ENCODE measurements around the gene EXD2. TPM values are rescaled to one million over a fixed set of nuclear protein-coding genes. Genes with fewer than 3 reads are reported as not detected.
"Not testable (repeated sequence)": the region's sequence is repeated elsewhere in the genome, so short reads cannot be mapped to it uniquely, and the experiment has no call there.

Gene EXD2
- total and polyA plus RNA-seq, 11 donors, result 7.2 to 20.9 (median 16.1) TPM

GRCh38 chr14:69208666-69209065, 17.4 kb downstream of the EXD2 start:
- H3K4me3 ChIP-seq, result no peak overlapping the region
- ATAC-seq (no peak), DNase-seq (no peak)
- WGBS, 4 donors, result 93 to 96% (median 95%) methylated on average over 5 of the region's 5 CpGs
- no peaks in the 10 kb centered on the region for H3K9me3 ChIP-seq
- intact Hi-C loops (cut with DNase I), result no loop called here
- no peaks in the 10 kb centered on the region for H3K27me3 ChIP-seq
- TF ChIP-seq CTCF (IDR thresholded peaks at IDR 0.05) (no peak), POLR2A (IDR thresholded peaks at IDR 0.05) (no peak)
- peaks cover 0 to 3% (median 0%) of the 10 kb centered on the region in 12 donors for H3K4me1 ChIP-seq
- H3K36me3 ChIP-seq, result peaks cover 0 to 59% (median 26%) of the 10 kb centered on the region in 9 donors
- H3K27ac ChIP-seq, result no peak overlapping the region

- no peak for ATAC-seq
- intact Hi-C loops (cut with DNase I), result no loop called here
- 57 to 72% (median 67%) methylated on average over 2 of the region's 2 CpGs for WGBS, 4 donors
- no peak for DNase-seq
- Histone ChIP-seq H3K9me3 (no peaks in the 10 kb centered on the region), H3K27ac (no peak overlapping the region), H3K4me1 (no peaks in the 10 kb centered on the region), H3K27me3 (no peaks in the 10 kb centered on the region), H3K36me3 (peaks cover 0 to 64% (median 26%) of the 10 kb centered on the region in 9 donors), H3K4me3 (no peak overlapping the region)
- TF ChIP-seq CTCF (IDR thresholded peaks at IDR 0.05), result no peak
- TF ChIP-seq POLR2A (IDR thresholded peaks at IDR 0.05), result no peak
Measured at GRCh38 chr14:69214393-69214792, 23.1 kb downstream of the EXD2 start.

GRCh38 chr14:69217663-69218062, 26.4 kb downstream of the EXD2 start:
- H3K27me3 ChIP-seq; H3K4me1 ChIP-seq; H3K9me3 ChIP-seq; DNase-seq; ATAC-seq; H3K4me3 ChIP-seq; intact Hi-C loops (cut with DNase I); H3K27ac ChIP-seq: not testable (repeated sequence)
- 92 to 100% (median 97%) methylated on average over 2 to 3 of the region's 3 CpGs for WGBS, 4 donors
- H3K36me3 ChIP-seq, result peaks cover 0 to 31% (median 4%) of the 10 kb centered on the region in 9 donors

- TF ChIP-seq POLR2A (IDR thresholded peaks at IDR 0.05), result no peak
- no peak for TF ChIP-seq CTCF (IDR thresholded peaks at IDR 0.05)
- no peaks in the 10 kb centered on the region for H3K9me3 ChIP-seq
- no peaks in the 10 kb centered on the region for H3K27me3 ChIP-seq
- H3K27ac ChIP-seq, result peak overlapping the region in 5 of 12 donors; percentile 2 to 81 (median 71)
- DNase-seq (no peak), ATAC-seq (peak in 3 of 4 donors; percentile 17 to 59 (median 44))
- H3K36me3 ChIP-seq, result peaks cover 0 to 28% (median 12%) of the 10 kb centered on the region in 9 donors
- 61 to 76% (median 63%) methylated on average over 4 of the region's 4 CpGs for WGBS, 4 donors
- peaks cover 0 to 25% (median 11%) of the 10 kb centered on the region in 12 donors for H3K4me1 ChIP-seq
- intact Hi-C loops (cut with DNase I), result loop anchor here in 5 of 10 donors (5.0 to 10.0 kb wide), 3 partner anchors 70 to 100 kb away; partner anchors contain the start of gene DCAF5 (in 3 of the 5)
- H3K4me3 ChIP-seq, result no peak overlapping the region
Measured at GRCh38 chr14:69224946-69225345, 33.6 kb downstream of the EXD2 start.

- ATAC-seq, result peak; percentile 52 to 87 (median 82)
- Histone ChIP-seq H3K9me3 (no peaks in the 10 kb centered on the region), H3K4me3 (no peak overlapping the region), H3K27me3 (no peaks in the 10 kb centered on the region), H3K4me1 (peaks cover 0 to 27% (median 11%) of the 10 kb centered on the region in 12 donors), H3K27ac (peak overlapping the region in 11 of 12 donors; percentile 41 to 81 (median 59)), H3K36me3 (peaks cover 0 to 40% (median 24%) of the 10 kb centered on the region in 9 donors)
- peak in 1 of 5 donors; percentile 10 for DNase-seq
- 9 to 19% (median 15%) methylated on average over 9 of the region's 9 CpGs for WGBS, 4 donors
- intact Hi-C loops (cut with DNase I), result loop anchor here in 5 of 10 donors (5.0 to 10.0 kb wide), 3 partner anchors 71 to 101 kb away; partner anchors contain the start of gene DCAF5 (in 3 of the 5)
- TF ChIP-seq CTCF (IDR thresholded peaks at IDR 0.05) (no peak), POLR2A (IDR thresholded peaks at IDR 0.05) (no peak)
Measured at GRCh38 chr14:69226178-69226577, 34.9 kb downstream of the EXD2 start.
